ENCODE measurements around the gene CLDN20.
"Not testable (repeated sequence)": the region's sequence is repeated elsewhere in the genome, so short reads cannot be mapped to it uniquely, and the experiment has no call there.

Gene CLDN20

GRCh38 chr6:155263373-155264063 is at the start of gene CLDN20:
TSS of gene CLDN20 (plus strand) at chr6:155264013. CDS start at chr6:155275720, 11,707 bp downstream.
- no peak for TF ChIP-seq Cebpa-rat (IDR thresholded peaks at IDR 0.05)
- H3K36me3 ChIP-seq, result peaks cover 35 to 70% (median 52%) of the 10 kb centered on the region in 11 experiments
- no peak within 1 kb of the TSS for H3K4me3 ChIP-seq
- H3K4me1 ChIP-seq, result peaks cover 0 to 29% (median 22%) of the 10 kb centered on the region in 10 experiments; a peak in 15 of 20 replicates
- H3K9me3 ChIP-seq (replicated peaks in 1 of 11), result peaks cover 0 to 8% (median 0%) of the 10 kb centered on the region in 11 experiments; a peak in 2 of 22 replicates
- no peaks in the 10 kb centered on the region for H3K27me3 ChIP-seq
- no peak within 1 kb of the TSS for H3K9ac ChIP-seq
- no peak within 1 kb of the TSS for H3K4me2 ChIP-seq
- no peak within 1 kb of the TSS for H3K27ac ChIP-seq
- 0 out of 22 replicates have a peak, but pooled peaks cover 0 to 6% (median 0%) of the 10 kb centered on the region in 11 experiments for H4K20me1 ChIP-seq

- Histone ChIP-seq H3K4me1 (peaks cover 10 to 38% (median 24%) of the 10 kb centered on the region in 10 experiments; a peak in 19 of 20 replicates), H3K4me2 (peak overlapping the region in 3 of 11 experiments; percentile 59 to 66 (median 64); a peak in 3 of 22 replicates), H3K27ac (no peak overlapping the region), H3K36me3 (no peaks in the 10 kb centered on the region), H3K27me3 (no peaks in the 10 kb centered on the region), H3K4me3 (no peak overlapping the region), H4K20me1 (no peaks in the 10 kb centered on the region), H3K9me3 (replicated peaks in 1 of 11) (0 out of 22 replicates have a peak, but pooled peaks cover 0 to 5% (median 0%) of the 10 kb centered on the region in 11 experiments), H3K9ac (no peak overlapping the region)
- no peak for TF ChIP-seq Cebpa-rat (IDR thresholded peaks at IDR 0.05)
These were observed 47.9 kb upstream of the CLDN20 start for GRCh38 chr6:155215906-155216305.

GRCh38 chr6:155216312-155217046 is 47.3 kb upstream of the CLDN20 start:
- Histone ChIP-seq H3K27ac (no peak overlapping the region), H3K27me3 (no peaks in the 10 kb centered on the region), H3K4me3 (no peak overlapping the region), H3K4me2 (peak overlapping the region in 9 of 11 experiments; percentile 9 to 66 (median 40); a peak in 16 of 22 replicates), H4K20me1 (no peaks in the 10 kb centered on the region), H3K9me3 (replicated peaks in 1 of 11) (0 out of 22 replicates have a peak, but pooled peaks cover 0 to 5% (median 0%) of the 10 kb centered on the region in 11 experiments), H3K36me3 (no peaks in the 10 kb centered on the region), H3K4me1 (peaks cover 10 to 38% (median 26%) of the 10 kb centered on the region in 10 experiments; a peak in 19 of 20 replicates), H3K9ac (0 out of 22 replicates have a peak overlapping the region, but pooled peaks of 1 of the 11 experiments have one; percentile 33)
- TF ChIP-seq Cebpa-rat (IDR thresholded peaks at IDR 0.05), result no peak

GRCh38 chr6:155218711-155219110 is 45.1 kb upstream of the CLDN20 start:
- not testable (repeated sequence) for H3K27me3 ChIP-seq

GRCh38 chr6:155219299-155219698 is 44.5 kb upstream of the CLDN20 start:
- no peaks in the 10 kb centered on the region for H4K20me1 ChIP-seq
- H3K4me1 ChIP-seq, result peaks cover 8 to 26% (median 13%) of the 10 kb centered on the region in 10 experiments
- no peaks in the 10 kb centered on the region for H3K36me3 ChIP-seq
- no peak overlapping the region for H3K9ac ChIP-seq
- H3K4me2 ChIP-seq, result no peak overlapping the region
- H3K27me3 ChIP-seq, result no peaks in the 10 kb centered on the region
- H3K9me3 ChIP-seq (replicated peaks in 1 of 11), result no peaks in the 10 kb centered on the region
- no peak overlapping the region for H3K27ac ChIP-seq
- no peak overlapping the region for H3K4me3 ChIP-seq
- TF ChIP-seq Cebpa-rat (IDR thresholded peaks at IDR 0.05), result no peak

More at GRCh38 chr6:155218711-155219110, 45.1 kb upstream of the CLDN20 start:
- not testable (repeated sequence) for H3K4me3 ChIP-seq; H3K9me3 ChIP-seq (replicated peaks in 1 of 11); H3K36me3 ChIP-seq; H3K4me2 ChIP-seq; H3K9ac ChIP-seq; H3K27ac ChIP-seq; H4K20me1 ChIP-seq
- peaks cover 7 to 25% (median 19%) of the 10 kb centered on the region in 10 experiments for H3K4me1 ChIP-seq

- H3K9ac ChIP-seq, result no peak overlapping the region
- no peaks in the 10 kb centered on the region for H3K9me3 ChIP-seq (replicated peaks in 1 of 11)
- H3K27ac ChIP-seq, result no peak overlapping the region
- H3K27me3 ChIP-seq, result no peaks in the 10 kb centered on the region
- no peak overlapping the region for H3K4me3 ChIP-seq
- peaks cover 9 to 31% (median 14%) of the 10 kb centered on the region in 10 experiments for H3K4me1 ChIP-seq
- no peaks in the 10 kb centered on the region for H4K20me1 ChIP-seq
- H3K36me3 ChIP-seq, result no peaks in the 10 kb centered on the region
- no peak overlapping the region for H3K4me2 ChIP-seq
- no peak for TF ChIP-seq Cebpa-rat (IDR thresholded peaks at IDR 0.05)
These were observed 43.9 kb upstream of the CLDN20 start for GRCh38 chr6:155219858-155220301.

GRCh38 chr6:155221086-155221485 is 42.7 kb upstream of the CLDN20 start:
- Histone ChIP-seq H3K36me3 (no peaks in the 10 kb centered on the region), H3K4me2 (0 out of 22 replicates have a peak overlapping the region, but pooled peaks of 2 of the 11 experiments have one; percentile 1 to 15), H3K27me3 (no peaks in the 10 kb centered on the region), H3K9ac (no peak overlapping the region), H3K4me3 (no peak overlapping the region), H3K9me3 (replicated peaks in 1 of 11) (no peaks in the 10 kb centered on the region), H4K20me1 (no peaks in the 10 kb centered on the region), H3K27ac (no peak overlapping the region), H3K4me1 (peaks cover 9 to 31% (median 14%) of the 10 kb centered on the region in 10 experiments)
- TF ChIP-seq Cebpa-rat (IDR thresholded peaks at IDR 0.05), result no peak

- H3K4me3 ChIP-seq, result no peak overlapping the region
- H3K4me1 ChIP-seq, result peaks cover 0 to 31% (median 4%) of the 10 kb centered on the region in 10 experiments; a peak in 10 of 20 replicates
- no peaks in the 10 kb centered on the region for H3K9me3 ChIP-seq (replicated peaks in 1 of 11)
- H3K4me2 ChIP-seq, result no peak overlapping the region
- H3K36me3 ChIP-seq, result no peaks in the 10 kb centered on the region
- H3K27me3 ChIP-seq, result no peaks in the 10 kb centered on the region
- no peak overlapping the region for H3K9ac ChIP-seq
- TF ChIP-seq Cebpa-rat (IDR thresholded peaks at IDR 0.05), result no peak
- H4K20me1 ChIP-seq, result no peaks in the 10 kb centered on the region
- no peak overlapping the region for H3K27ac ChIP-seq
These were observed 41.3 kb upstream of the CLDN20 start for GRCh38 chr6:155222506-155222905.
